ENCODE measurements around the gene ARSD. TPM values are rescaled to one million over a fixed set of nuclear protein-coding genes. Genes with fewer than 3 reads are reported as not detected.
A peak's percentile ranks its signal among the peaks of the same experiment; 100 is the strongest.
"Not testable (repeated sequence)": the region's sequence is repeated elsewhere in the genome, so short reads cannot be mapped to it uniquely, and the experiment has no call there.

Gene ARSD
- total RNA-seq, 4 donors from 2014 or later = 39.1 to 66.3 (median 53.0) TPM

DNA sequence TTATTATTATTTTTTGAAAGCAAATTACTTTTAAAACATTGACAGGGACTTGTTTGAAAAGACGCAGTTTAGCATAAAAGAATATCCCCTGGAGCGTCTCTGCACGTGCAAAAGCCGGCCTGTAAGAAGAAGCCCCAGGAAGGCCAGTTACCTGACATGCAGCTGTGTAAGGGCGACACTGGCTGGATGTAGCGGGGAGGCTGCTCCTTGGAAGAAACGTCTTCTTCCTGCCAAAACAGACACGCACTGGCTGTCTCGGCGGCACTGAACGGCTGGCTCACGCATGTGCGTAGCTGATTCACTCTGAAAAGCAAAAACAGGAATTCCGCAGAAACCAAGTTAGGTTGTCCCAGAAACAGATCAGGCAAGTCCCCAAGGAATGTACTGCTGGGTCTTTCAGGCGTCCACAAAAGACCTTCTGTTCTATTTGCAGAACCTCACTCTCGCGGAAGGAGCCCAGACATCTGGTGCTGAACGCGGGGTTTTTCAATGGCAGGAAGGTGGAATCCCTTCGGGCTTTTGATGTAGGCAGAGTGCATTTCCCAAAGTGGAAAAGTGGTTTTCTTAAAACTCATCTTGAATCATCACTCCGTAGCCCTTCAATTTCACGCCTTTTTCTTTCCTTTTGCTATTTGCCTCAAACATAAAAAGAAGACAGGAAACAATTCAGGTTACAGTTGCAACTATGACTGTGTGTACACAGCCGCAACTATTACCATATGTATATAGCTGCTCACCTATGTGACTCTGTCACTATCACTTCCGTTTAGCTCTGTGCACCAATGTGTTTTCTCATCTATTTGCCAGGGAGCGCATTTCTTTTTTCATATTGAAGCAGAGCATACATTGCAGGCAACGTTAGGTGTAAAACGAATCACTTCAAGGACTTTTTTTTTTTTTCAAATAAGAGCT, 39.1 kb upstream of the ARSD start:
- intact Hi-C loops (cut with DNase I) = no loop called here
- H3K27ac ChIP-seq = no peak overlapping the region
- peak; percentile 2 to 3 for DNase-seq
- 39 to 47% methylated on average over 26 to 27 of the region's 27 CpGs for whole genome bisulfite sequencing, 2 donors
- TF ChIP-seq CTCF (IDR thresholded peaks at IDR 0.05) (no peak), POLR2A (IDR thresholded peaks at IDR 0.05) (no peak)
- H3K4me1 ChIP-seq = no peaks in the 10 kb centered on the region
- H3K27me3 ChIP-seq = no peaks in the 10 kb centered on the region
- H3K36me3 ChIP-seq = no peaks in the 10 kb centered on the region
- no peaks in the 10 kb centered on the region for H3K9me3 ChIP-seq
- no peak overlapping the region for H3K4me3 ChIP-seq (replicated peaks in 1 of 3)

- no peak for DNase-seq
- H3K9me3 ChIP-seq = no peaks in the 10 kb centered on the region
- WGBS, 2 donors = 82 to 83% methylated on average over 14 of the region's 14 CpGs
- TF ChIP-seq CTCF (IDR thresholded peaks at IDR 0.05) = no peak
- no peak for TF ChIP-seq POLR2A (IDR thresholded peaks at IDR 0.05)
- intact Hi-C loops (cut with DNase I) = no loop called here
- H3K36me3 ChIP-seq = no peaks in the 10 kb centered on the region
- no peaks in the 10 kb centered on the region for H3K4me1 ChIP-seq
- no peak overlapping the region for H3K27ac ChIP-seq
- no peaks in the 10 kb centered on the region for H3K27me3 ChIP-seq
- no peak overlapping the region for H3K4me3 ChIP-seq (replicated peaks in 1 of 3)
These were observed 38.4 kb upstream of the ARSD start for GRCh38 chrX:2967584-2967983.

DNA sequence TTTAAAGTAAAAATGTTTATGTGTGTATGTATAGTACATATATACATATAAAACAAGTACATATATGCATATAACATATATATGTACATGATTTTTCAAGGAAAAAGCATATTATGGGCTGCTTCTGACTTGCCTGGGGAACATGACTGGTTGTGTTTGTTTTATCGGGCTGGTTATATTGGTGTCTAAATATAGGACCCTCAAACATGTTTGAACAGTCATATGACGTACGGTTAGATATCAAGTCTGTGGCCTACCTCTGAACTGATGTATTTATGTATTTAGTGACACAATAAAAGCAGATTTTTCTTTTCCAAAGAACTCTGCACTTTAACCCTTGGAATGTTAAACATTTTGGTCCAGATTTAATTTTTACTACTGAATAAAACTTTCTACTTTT, 37.9 kb upstream of the ARSD start:
- TF ChIP-seq CTCF (IDR thresholded peaks at IDR 0.05) (no peak), POLR2A (IDR thresholded peaks at IDR 0.05) (no peak)
- no peak overlapping the region for H3K27ac ChIP-seq
- no peaks in the 10 kb centered on the region for H3K9me3 ChIP-seq
- DNase-seq = no peak
- H3K27me3 ChIP-seq = no peaks in the 10 kb centered on the region
- intact Hi-C loops (cut with DNase I) = no loop called here
- no peaks in the 10 kb centered on the region for H3K4me1 ChIP-seq
- no peak overlapping the region for H3K4me3 ChIP-seq (replicated peaks in 1 of 3)
- H3K36me3 ChIP-seq = no peaks in the 10 kb centered on the region
- WGBS, 2 donors = 87 to 91% methylated on average over 3 of the region's 3 CpGs

DNA sequence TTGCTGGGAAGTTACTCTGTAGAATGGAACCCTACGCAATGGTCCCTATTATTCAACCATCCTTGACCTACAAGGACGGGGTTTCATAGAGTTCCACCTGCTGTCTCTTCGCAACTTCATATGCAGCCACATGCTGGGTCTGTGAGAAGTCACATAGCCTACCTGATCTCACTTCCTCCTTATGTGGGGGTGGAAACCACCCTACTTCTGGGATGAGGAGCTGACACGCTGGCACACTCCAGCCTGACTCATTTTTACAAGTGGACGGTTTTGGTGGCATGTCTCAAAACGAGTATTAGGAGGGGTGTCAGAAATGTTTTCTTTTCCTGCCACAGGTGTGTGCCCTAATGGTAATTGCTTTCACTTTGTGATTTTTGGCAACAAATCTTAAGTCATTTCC, 36.8 kb upstream of the ARSD start:
- WGBS, 2 donors = 77 to 82% methylated on average over 6 of the region's 6 CpGs
- Histone ChIP-seq H3K4me3 (replicated peaks in 1 of 3) (no peak overlapping the region), H3K27me3 (no peaks in the 10 kb centered on the region), H3K9me3 (no peaks in the 10 kb centered on the region), H3K27ac (no peak overlapping the region), H3K4me1 (no peaks in the 10 kb centered on the region), H3K36me3 (no peaks in the 10 kb centered on the region)
- no peak for DNase-seq
- no peak for TF ChIP-seq CTCF (IDR thresholded peaks at IDR 0.05)
- intact Hi-C loops (cut with DNase I) = no loop called here

DNA sequence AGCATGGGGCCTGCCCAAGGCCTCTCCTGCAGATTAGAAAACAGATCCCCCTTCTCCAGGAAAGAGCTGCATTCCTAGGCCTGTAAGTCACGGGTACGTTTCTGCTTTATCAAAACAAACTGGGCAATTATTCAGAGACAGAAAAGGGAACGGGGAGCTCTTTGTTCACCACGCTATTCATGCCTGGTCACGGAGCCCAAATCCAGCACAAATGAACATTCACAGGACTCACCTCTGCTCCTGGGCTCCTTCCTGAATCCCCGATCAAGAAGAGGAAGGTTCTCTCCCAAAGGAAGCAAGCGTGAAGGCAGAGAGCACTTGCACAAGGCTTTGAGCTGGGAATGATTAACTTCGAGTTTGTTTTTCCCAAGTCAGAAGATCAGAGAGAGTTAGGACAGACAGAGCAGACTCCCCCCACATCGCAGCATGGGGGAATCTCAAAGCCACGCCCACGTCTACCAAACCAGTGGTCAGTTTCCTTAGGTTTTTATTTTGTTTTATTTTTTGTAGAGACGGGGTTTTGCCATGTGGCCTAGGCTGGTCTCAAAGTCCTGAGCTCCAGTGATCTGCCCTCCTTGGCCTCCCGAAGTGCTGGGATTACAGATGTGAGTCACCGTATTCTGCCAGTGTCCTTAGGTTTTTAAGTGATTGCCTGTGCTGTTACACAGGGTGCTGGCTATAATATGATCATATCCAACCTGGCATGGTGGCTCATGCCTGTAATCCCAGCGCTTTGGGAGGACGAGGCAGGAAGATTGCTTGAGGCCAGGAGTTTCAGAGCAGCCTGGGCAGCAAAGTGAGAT, 35.1 kb upstream of the ARSD start:
- H3K4me3 ChIP-seq (replicated peaks in 1 of 3); DNase-seq; intact Hi-C loops (cut with DNase I); H3K4me1 ChIP-seq; H3K27me3 ChIP-seq; H3K9me3 ChIP-seq; H3K27ac ChIP-seq; H3K36me3 ChIP-seq: not testable (repeated sequence)
- WGBS, 2 donors = 42 to 55% methylated on average over 10 to 11 of the region's 16 CpGs

- H3K27ac ChIP-seq; DNase-seq; H3K4me1 ChIP-seq; H3K27me3 ChIP-seq; H3K36me3 ChIP-seq; H3K4me3 ChIP-seq (replicated peaks in 1 of 3); H3K9me3 ChIP-seq; intact Hi-C loops (cut with DNase I): not testable (repeated sequence)
- 86 to 92% methylated on average over 7 of the region's 7 CpGs for WGBS, 2 donors
These were observed 34.3 kb upstream of the ARSD start for GRCh38 chrX:2963449-2963848.
